Coronary artery (tissue), 2 donors: ENCODE measurements around the gene GYPC.

Source experiments
- DNase-seq: peaks from one replicate; pipeline ENCODE4 v3.0.0-alpha.2; 2017; ENCODE audit warnings: low spot score
- H3K27ac ChIP-seq, 2 donors: fragments of 200-600 bp; sonication (generic); one replicate each; pipeline ENCODE4 v1.5.1; 2016 to 2019
- H3K4me3 ChIP-seq: fragments of 200-600 bp; sonication (generic); 2 replicates; pipeline ENCODE4 v1.5.1; 2016; ENCODE audit warnings: mild to moderate bottlenecking, moderate library complexity
- CTCF ChIP-seq: fragments of 200-600 bp; sonication (generic); IDR thresholded peaks from one replicate; pipeline ENCODE4 v1.5.1; 2019; ENCODE audit warnings: antibody characterized with exemption

GYPC gene

DNA sequence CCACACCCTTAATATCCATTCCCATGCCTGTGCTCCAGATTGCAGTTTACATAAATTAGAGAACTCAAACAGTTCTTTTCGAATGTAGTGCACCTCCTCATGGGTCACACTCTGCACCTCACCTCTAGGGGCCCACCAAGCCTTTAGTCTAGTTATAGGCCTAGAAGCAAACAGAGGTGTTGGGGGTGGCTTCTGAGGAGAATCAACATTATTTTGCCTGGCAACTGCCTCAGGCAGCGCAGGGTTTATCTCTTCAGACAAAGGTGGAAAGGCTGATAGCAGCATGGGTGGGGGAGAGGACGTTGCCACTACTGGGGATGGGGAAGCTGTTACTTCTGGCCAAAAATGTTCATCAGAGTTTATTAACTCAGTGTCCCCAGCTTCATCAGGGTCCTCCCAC, 5.0 kb upstream of the GYPC start:
- no peak for DNase-seq
- H3K4me3 ChIP-seq: no peak overlapping the region
- H3K27ac ChIP-seq: no peak overlapping the region
- no peak for TF ChIP-seq CTCF

DNA sequence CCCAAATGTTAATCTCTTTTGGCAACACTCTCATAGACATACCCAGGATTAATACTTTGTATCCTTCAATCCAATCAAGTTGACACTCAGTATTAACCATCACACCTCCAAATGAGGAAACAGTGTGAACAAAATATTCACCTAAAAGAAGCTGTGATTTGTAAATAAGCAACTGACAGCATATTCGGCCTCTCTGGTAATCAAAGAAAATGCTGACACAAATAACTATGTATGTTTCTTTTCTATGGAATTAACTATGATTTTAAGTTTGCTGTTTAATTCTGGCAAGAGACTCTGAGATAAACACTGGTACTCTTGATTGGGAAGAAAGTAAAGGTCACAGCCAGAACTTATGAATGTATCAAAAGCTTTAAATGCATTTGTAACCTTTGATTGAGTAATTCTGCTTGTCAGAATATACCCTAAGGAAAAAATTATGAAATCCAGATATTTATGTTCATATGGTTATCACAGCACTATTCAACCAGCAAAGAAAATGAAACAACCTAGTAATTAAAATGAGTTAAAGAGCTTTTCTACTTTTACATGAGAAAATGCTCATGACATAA, 3.6 kb upstream of the GYPC start:
- Histone ChIP-seq H3K4me3 (no peak overlapping the region), H3K27ac (no peak overlapping the region)
- DNase-seq: no peak
- no peak for TF ChIP-seq CTCF

- no peak for DNase-seq
- no peak for TF ChIP-seq CTCF
- H3K4me3 ChIP-seq: no peak overlapping the region
- H3K27ac ChIP-seq: no peak overlapping the region
Observed at GRCh38 chr2:126653109-126653508, 2.8 kb upstream of the GYPC start.

DNA sequence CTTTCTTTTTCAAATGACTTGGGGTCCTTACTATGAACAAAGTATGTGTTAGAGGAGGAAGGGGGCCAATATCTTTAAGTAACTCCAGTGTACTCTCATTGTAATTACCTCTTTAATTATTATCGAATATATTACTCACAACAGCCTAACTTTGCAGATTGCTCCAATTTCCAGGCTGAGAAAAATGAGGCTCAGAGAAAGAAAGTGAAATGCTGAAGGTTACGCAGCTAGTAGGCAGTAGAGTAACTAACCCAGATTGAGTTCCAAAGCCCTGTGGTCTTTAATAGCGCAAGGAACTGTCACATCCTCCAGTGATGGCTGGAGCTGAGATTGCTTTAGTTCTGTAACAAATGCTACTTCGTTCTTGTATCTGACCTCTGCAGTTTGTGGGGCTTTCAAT, 2.2 kb upstream of the GYPC start:
- Histone ChIP-seq H3K27ac (no peak overlapping the region), H3K4me3 (no peak overlapping the region)
- TF ChIP-seq CTCF: no peak
- DNase-seq: no peak

DNA sequence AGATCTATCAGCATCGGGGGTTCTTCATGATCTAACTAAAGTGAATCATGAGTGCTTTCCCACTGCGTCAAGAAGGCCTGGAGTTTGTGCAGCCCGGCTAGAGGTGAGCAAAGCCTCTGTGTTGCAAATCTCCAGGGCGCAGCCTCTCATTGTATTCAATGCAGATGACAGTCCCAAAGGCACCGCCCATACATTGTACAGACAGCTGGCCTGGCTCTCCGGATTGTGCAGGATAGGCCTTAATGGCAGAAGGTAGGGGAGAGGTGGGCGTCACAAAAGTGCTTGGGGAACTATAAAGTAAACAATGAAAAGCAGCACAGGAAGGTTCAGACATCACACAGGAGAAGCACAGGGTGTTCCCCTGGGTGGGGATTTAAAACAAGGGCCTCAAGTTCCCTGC, 907 bp upstream of the GYPC start:
- H3K27ac ChIP-seq: peak overlapping the region; percentile 92 to 98
- peak; percentile 72 for DNase-seq

DNA sequence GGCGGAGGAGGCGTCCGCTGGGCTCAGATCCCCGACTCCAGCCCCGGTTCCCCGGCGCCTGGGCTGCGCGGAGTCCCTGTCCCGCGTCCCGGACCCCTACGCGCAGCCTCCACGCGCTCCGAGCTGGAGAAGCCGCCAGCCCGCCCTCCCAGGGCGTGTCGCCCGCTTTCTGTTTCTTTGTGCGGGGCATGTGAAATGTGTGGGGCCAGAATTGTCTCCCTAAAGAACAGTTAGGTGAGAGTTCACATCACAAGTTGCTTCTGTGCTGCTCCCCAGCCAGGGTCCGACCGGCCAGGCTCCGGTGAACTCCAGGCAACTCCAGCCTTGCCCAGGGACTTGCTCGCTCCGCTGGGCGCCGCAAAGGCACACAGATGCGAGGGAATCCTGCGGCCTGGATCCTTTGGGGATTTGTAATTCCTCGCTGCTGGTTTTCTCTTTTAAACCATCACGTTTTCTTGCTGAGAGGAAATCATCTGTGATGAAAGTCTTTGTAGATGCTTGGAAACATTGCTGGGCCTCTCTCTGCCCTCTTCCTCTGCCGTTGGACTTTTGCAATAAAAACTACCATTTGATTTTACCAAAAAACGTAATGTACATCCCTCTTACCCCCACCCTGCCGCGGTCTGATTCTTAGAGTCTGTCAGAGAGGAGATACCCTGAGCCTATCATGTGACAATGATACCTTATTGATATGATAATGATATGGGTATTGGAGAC, 631 bp downstream of the GYPC start:
- no peak for DNase-seq
- TF ChIP-seq CTCF: no peak
- peak overlapping the region; percentile 92 to 98 for H3K27ac ChIP-seq
- H3K4me3 ChIP-seq: peak overlapping the region; percentile 88

More for the DNA sequence above, 907 bp upstream of the GYPC start:
- peak overlapping the region; percentile 88 for H3K4me3 ChIP-seq
- TF ChIP-seq CTCF: no peak

- H3K27ac ChIP-seq: peak overlapping the region; percentile 92 to 98
- peak; percentile 83 for DNase-seq
Observed at GRCh38 chr2:126657148-126657635, 1.2 kb downstream of the GYPC start.

More at GRCh38 chr2:126657148-126657635, 1.2 kb downstream of the GYPC start:
- no peak for TF ChIP-seq CTCF
- peak overlapping the region; percentile 88 for H3K4me3 ChIP-seq
